Measurements from ENCODE around the gene GBX1.
A peak's percentile ranks its signal among the peaks of the same experiment; 100 is the strongest.

Gene GBX1

DNA sequence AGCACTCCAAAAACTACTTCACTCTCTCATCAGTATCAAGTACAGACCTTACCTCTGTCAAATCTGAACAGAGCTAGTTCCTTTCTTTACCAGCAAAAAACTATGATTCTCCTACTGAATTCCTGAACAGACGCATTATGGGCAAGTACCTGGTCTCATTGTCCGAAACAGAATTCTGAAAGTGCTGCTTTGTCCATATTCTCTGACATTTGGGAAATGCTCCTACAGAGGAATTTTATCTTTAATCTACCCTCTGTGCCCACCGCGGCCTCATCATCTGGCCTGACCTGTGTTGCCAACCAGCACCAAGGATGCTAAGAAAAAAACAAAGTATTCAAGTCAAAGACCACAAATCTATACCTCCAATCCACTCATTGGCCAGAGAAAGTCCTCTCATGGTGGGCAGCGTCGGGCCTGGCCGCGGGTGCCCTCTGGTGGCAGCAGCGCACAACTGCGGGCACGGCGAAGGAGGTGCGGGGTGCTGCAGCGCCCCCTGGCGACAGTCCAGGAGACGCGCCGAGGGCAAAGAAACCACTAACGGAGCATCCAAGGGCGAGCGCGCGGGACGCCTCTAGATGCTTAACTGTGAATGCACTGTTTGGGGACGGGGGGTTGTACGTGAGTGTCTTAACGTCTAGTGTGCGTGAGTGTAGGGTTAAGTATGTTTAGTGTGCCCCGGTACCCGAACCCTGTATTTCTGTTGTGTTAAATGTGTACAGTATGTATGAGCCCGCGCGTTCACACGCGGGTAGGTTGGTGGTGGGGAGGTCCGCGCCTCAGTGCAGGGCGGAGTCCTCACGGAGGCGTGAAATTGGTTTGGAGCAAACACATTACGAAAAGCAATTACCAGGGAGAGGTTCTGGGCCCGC is 5.0 kb upstream of the GBX1 start:
- peak; percentile 34 to 70 for DNase-seq

DNA sequence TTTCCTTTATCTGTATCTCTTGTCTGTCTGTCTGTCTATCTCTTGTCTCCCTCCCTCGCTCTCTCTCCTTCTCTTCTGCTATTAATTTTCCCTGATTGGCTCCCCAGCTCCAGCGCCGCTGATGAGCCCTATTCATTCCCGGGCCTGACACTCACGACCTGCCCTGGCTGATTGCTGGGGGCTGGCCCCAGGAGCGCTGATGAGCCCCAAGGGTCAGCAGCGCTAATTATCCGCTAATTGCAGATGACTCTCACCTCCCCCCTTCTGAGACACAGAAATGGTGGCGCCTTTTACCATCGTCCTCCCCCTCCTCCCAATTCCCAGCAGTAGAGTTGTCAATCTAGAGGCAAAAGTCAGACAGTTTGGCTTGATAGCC is 1.3 kb upstream of the GBX1 start:
- no peak for DNase-seq

DNA sequence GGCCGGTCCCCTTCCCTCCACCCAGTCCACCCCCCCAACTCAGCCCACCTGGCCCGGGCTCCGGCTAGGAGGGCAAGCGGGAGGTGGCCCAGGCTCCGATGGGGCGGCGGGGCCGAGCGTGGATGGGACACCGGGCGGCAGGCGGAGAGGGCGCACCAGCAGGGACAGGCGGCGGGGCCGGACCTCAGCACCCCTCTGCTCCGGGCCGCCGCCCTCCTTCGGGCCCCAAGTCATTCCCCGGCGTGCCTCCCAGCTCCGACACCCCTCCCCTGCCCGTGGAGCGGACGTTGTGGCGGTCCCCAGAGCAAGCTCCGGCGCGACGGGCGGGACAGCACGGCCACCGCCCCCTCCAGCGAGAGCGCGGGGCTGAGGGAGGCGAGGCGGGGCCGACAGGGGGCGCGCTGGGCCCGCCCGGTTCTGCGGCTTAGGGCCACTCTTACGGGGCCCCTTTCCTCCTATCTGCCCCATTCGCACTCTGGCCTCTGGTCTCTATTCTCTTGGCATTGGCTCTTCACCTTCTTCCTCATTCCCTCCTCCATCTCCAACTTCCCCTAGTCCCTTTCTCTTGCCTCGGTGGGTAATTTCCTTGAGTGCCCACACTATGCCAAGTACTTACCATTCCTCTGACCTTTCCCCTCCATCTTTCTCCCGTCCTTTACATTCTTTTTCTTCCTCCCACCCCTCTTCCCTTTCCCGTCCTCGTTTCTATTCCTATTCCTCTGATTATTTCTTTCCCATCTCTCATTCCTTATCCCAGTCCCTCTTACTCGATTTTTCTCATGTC is 701 bp upstream of the GBX1 start:
- peak in 1 of 2 donors; percentile 17 for DNase-seq

DNA sequence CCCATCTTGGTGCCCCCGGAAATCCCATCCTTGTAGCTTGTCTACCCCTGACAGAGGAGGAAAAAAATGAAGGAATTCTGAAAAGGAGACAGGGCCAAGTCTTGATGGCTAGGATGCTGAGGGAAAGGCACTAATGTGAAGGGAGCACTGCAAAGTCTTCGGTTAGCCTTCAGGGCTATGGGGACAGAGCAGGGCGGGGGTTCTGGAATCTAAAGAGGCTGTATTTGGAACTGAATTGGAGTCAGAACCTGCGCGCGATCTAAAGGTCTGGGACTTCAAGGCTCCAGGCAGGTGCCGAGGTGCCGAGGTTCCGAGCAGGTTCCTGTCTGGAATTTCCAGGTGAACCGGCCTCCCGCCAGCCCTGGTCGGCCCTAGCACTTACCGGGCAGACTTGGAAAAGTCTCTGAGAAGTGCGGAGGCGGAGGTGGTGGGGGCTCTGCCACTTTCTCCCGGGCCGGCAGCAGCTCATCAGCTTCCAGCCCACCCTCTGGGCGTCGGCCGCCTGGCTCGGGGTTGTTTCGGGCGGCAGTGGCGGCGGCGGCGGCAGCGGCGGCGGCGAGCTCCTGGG is 781 bp downstream of the GBX1 start:
- DNase-seq: no peak

DNA sequence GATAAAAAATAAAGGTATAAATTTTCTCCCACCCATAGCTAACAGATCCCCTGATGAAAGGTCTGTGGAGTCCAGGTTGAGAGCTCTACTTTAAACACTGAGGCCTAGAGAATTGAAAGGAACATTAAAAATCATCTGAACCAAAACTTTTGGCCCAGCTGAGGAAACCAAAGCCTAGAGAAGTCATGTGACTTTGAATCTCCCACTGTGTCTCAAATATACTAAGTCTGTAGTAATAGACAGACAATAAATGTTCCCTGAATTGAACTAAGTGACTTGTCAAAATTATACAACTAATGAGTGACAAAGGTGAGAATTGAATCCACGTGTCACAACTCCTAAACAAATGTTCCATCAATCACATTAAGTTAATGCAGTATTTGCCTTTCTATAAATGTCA is 5.7 kb downstream of the GBX1 start:
- no peak for DNase-seq

DNA sequence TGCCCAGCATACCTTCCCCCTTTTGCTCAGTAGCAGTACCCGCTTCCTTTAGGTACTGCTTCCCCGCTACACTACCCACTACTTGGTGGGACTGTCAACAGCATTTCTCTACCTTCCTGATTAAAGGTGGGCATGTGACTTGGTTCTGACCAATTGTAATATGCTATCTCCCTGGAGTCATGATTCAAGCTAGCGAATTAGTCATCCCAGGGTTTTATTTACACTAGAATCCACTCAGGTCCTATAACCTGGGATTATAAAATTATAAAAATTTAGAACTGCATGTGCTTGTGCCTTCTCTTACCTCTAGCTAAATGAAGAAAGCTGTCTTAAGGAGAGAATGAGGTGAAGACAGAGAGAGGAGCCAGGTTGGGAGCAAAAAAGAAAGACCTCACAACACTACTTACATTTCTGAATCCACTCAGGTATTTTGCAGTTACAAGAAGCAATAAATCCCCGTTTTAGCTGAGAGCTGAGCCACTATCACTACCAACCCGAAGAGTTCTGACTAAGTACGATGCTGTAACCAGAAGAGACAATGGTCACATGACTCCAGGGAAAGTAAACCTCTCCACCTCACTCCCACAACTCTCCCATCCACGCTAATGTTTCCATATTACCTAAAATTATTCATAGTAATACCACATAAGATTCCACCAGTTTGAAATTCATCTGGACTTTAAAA is 9.7 kb downstream of the GBX1 start:
- DNase-seq: no peak

DNA sequence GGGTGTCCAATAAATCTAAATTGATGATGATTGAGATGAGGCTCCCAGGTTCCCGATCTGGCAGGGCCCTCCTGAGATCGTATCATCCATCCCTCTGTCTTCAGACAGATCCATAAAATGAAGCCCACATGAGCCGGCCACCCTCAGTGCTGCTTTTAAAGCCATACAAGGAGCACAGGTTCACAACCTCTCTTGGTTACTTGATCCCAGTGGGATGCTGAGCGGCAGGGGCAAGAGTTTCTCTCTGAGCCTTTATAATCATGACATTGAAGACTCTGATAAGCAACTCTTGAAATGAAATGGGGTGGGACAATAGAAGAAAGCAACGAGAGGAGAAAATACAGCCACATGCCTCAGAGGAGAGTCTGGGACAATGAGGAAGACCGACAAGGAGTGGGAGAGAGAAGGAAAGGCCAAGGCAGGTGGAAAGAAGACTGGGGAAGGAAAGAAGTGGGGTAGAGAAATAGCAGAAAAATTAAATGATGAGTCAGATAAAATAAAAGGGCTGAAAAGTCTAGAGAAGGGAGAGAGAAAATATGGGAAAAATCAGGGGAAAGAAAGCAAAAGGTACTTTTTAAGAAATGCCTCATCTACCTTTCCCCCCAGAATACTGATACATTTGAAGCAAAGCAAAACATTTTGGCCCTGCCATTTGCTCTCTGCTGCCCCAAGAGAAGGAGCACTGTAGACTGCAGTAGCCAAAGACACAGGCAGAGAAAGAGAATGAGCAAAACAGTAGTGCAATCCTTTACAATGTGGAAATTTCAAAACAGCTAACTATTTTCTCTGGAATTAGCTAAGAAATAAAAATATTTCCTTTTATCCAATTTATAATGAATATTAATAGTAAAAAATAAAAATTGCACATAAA is 14.6 kb downstream of the GBX1 start:
- DNase-seq: no peak

DNA sequence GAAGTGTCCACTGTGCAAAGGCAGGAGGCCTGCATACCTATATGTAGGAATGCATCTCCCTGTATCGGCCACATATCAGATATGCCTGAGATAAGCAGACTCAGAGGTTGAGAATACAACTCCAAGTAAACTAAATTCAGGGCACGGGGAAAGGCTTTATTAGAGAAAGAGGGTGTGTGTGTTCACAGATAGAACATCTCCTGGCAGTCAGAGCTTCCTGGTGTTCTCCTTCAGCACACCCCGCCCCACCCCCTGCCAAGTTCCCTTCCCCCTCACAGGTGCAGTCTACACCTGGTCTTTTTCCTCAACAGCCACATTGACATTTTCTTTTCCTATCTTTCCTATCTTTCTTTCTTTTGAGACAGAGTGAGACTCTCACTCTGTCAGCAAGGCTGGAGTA is 17.1 kb downstream of the GBX1 start:
- DNase-seq: no peak

DNA sequence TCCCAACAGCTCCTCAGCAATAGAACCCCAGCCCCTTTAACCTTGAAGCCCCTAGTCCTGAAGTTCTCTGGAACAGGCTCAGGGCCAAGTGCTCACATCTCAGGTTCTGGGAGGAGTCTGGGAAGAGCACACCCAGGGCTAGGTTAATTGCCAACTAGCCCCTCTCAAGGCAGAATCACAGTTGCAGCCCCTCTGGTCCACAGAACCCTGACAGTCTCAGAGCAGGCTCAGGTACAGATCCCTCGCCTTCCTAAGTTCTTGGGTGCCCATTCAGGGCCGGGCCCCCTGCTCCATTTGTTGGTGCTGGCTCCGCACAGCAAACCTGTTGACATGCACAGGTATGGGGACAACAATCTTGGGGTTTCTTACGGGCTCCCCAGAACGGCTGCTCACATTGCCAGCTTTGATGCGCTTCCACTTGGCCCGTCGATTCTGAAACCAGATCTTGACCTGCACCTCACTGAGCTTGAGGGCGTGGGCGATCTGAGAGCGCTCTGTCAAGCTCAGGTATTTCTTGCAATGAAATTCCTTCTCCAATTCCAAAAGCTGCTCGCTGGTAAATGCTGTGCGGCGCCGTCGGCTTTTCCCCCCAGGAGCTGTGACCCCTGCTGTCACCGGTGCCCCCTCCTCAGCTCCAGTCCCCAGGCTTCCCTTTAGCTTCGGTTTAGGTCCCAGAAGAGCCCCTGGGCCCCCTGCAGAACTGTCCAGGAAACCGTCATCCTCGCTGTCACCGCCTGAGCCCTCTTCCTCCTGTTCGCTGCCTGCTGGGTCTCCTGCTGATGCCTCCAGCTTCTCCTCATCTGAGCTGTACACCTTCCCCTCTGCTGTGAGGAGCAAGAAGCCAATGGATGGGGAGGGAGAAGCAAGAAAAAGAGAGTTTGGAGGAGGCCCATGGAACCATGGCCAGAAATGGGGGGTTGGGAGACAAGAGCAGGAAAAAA is 18.9 kb downstream of the GBX1 start:
- DNase-seq: no peak

DNA sequence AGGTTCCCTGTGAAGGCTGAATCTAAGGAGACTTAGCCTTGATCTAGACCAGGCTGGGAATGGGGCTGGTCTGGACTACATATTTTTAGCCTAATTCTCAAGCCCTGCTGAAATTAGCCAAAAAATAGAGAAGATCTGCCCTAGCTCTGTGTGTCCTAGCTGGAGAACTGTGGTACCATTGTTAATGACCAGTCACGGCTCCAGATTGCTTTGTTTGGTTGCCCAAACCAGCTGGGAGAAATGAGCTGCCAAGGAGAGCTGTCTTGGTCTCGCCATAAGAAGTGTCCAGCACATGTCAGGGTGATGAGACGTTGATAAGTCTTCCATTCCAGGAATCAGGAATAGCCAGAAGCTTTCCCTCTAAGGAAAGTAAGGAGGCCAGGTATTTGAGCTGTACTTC is 20.7 kb downstream of the GBX1 start:
- DNase-seq: no peak

DNA sequence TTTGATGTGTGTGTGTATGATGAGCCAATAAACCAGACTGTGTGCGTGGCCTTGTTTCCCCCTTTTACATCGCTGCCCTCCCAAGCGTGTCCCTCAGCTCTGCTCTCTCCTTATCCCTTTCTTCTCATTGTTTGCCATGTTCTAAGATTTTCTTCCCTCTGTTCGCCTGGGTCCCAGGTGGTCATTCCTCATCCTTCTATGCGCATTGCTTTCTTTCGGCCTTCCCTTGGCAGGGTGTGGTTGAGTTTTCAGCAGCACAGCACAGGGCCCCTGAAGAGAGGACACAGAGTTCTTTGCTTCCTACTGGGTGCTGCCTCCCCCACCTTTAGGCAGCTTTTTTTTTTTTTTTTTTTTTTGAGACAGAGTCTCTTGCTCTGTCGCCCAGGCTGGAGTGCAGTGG is 23.1 kb downstream of the GBX1 start:
- DNase-seq: no peak

DNA sequence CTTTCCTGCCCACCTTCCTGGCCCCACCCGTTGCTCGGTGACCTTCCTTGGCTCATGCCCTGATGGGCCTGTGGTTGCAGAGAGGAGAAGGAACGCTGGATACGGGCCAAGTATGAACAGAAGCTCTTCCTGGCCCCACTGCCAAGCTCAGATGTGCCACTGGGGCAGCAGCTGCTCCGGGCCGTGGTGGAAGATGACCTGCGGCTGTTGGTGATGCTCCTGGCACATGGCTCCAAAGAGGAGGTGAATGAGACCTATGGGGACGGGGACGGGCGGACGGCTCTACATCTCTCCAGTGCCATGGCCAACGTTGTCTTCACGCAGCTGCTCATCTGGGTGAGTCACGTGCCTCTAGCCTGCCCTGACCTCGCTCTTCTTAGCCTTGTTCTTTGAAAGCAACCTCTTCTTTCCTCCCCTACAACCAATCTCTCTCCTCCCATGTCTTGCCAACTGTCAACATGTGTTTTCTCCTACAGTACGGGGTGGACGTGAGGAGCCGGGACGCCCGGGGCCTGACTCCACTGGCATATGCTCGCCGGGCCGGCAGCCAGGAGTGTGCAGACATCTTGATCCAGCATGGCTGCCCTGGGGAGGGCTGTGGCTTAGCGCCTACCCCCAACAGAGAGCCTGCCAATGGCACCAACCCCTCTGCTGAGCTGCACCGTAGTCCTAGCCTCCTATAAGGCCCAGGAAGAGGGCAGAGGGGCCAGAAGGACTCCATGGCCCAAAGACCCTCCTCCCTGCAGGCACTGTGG is 24.1 kb downstream of the GBX1 start:
- no peak for DNase-seq

DNA sequence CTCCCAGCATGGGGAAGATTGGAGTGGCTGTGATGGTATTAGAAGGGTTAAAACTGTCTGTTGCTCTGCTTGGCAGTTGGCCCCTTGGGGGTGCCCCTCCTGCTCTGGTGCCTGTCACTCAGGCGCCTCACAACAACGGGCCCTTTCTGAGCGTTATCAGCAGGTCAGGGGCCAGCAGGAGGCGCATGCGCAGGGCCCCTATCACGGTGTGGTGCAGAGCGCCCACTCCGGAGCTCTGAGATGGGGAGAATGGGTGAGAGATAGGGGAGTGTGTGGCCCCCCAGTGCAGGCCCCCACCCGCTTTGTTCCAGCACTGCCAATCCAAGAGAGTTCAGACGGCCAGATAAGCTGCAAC is 24.8 kb downstream of the GBX1 start:
- no peak for DNase-seq

DNA sequence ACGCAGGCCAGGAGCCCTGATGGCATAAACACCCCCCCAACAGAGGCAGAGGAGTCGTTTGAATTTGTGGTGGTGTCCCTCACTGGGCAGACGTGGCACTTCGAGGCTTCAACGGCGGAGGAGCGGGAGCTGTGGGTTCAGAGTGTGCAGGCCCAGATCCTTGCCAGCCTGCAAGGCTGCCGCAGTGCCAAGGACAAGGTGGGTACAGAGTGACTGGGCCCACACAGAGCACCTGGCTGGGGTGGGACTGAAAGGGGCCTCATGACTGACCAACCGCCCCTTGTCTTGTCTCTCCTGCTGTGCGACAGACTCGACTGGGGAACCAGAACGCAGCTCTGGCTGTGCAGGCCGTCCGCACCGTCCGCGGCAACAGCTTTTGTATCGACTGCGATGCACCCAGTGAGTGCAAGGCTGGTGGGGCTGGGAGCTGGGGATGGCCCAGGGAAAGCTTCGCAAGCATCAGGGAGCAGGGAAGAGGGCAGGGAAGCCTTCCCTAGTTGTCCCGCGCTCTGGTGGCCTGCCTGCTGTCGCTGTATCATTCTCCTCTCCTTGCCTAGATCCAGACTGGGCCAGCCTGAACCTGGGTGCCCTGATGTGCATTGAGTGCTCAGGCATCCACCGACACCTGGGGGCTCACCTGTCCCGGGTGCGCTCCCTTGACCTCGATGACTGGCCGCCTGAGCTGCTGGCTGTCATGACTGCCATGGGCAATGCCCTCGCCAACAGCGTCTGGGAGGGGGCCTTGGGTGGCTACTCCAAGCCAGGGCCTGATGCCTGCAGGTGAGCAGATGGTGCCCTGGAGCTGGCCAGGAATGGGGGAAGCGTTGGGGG is 25.4 kb downstream of the GBX1 start:
- no peak for DNase-seq

DNA sequence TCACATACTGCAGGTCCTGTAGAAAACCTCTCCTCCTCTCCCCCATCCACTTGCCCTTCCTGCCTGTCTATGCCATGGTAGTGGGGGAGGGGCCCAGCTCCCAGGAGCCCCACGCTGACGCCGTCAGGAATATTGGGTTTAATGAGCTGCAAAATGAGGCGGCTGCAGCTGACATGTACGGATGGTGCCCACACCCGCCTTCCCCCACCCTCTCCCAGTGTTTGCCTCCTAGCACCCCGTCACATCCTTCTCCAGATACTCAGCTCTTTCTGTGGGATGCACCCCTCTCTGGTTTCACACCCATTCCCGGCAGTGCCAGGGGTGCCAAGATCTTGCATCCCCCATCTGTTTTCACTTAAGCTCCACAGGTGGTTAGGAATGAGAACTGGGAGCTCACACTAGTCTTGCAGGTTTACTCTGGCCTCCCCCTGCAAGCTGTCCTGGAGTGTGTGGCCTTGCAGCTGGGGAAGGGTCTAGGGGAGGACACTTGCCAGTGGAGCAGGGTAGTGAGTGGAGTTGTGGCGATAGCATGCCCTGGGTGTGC is 26.1 kb downstream of the GBX1 start:
- DNase-seq: no peak

DNA sequence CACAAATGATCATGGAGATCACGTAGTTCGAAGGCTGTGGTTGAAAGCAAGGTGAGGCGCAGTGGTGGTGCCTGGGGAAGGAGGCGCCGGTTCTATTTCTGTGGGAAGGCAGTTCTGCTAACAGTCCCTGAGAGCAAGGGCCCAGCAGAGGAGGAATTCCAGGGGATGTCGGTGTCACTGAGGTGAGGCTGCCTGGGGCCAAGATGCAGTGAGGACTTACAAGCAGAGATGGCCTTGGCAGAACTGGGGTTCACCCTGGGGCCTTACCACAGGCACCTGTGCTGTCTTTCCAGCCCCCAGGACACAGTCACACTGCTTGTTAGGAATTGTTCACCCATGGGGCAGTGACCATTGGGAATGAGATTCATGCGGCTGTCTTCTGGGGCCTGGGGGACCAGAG is 26.7 kb downstream of the GBX1 start:
- no peak for DNase-seq

DNA sequence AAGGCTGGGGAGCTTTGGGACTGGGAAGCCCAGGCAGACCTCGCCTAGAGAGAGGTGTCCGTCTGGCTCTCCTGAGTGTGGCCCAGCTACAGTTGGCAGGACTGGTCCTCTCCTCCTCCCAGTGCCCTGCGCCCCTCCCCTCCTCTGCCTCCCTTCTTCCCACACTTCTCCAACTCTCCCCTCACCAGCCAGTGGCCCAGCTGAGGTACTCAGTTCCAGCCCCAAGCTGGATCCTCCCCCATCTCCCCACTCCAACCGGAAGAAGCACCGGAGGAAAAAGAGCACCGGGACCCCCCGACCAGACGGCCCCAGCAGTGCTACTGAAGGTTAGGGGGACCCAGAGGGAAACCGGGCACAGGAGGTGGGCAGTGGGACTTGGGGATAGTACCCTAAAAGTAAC is 27.7 kb downstream of the GBX1 start:
- no peak for DNase-seq

DNA sequence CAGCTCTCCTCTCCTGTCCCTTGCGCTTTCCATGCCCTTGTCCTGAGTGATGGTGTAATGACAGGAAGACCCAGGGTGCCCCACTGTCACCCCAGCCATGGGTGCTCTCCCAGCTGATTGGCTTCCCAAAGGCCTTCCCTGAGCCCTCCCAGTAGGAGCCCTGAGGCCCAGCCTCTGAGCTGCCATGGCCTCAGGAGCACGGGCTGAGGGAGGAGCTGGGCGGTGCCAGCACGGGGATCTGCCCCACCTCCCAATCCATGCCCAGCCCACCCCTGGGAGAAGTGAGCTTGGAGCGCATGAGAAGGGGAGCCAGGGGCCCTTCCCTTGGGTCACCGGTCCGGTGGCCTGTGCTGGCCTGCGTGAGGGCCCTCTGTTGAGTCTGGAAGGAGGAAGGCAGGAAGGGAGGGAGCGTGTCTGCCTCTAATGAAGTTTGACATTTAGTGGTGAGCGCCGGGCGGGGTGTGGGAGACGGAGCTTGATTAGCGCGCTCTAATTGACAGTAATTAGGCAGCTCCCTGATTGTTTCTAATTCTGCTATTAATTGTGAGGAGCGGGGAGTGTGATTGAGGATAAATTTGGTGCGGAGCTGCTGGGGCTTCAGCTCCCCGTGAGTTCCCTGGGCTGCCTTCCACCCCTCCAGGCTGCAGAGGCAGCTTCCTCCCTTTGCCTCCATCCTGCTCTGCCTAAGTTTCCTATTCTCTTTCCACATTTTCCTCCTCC is 28.3 kb downstream of the GBX1 start:
- no peak for DNase-seq

Data from bone marrow (tissue), 2 donors.